Gastrocnemius medialis (tissue), 4 donors: ENCODE data around the gene CSF3.

Experiments
- POLR2A ChIP-seq, 2 donors: fragments of 450-650 bp; IDR thresholded peaks; one replicate each; pipeline ENCODE4 v1.6.1; 2017; ENCODE audit warnings: antibody characterized with exemption in 2 of 2, mild to moderate bottlenecking in 2 of 2, moderate library complexity in 2 of 2
- TF ChIP-seq, protein P1 (sequence below), 5 experiments: fragments of 450-650 bp in 3 of 5; fragments of 200-600 bp in 2 of 5; sonication (generic) in 2 of 5; IDR thresholded peaks in 4 of 5; conservative IDR thresholded peaks in 1 of 5; 1 replicate in 4 of 5; 2 replicates in 1 of 5; pipeline ENCODE4 v1.5.1; 2016 to 2019; ENCODE audit warnings: antibody characterized with exemption in 5 of 5, mild to moderate bottlenecking in 3 of 5, moderate library complexity in 3 of 5

DNA sequence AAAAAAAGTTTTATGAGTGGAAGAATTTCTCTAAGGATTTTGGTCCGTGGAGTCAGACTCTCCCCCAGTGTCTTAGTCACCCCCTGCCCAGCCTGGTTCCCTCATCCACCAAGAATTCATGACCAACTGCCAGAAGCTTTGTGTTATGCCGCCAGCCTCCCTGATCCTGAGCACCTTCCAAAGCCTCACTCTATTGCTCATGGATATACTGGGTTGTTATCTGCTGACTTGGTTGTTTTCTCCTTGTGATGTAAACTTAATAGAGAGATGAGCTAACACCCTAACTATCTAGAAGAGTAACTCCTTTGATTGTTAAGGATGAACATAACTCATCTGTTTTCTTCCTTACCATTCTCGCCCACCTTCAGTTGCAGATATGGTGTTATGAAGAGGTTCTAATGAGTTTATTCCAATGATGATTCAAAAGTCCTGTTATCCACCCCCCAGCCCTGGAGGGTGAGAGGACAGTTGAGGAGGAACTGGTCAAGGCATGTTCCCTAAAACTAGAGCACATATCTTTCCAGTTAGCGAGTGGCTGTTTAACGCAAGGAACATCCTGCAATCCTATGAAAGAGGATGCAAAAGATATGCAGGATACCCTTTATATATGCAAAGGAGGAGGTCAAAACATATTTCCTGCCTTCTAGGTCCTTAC, 36.1 kb upstream of the CSF3 start:
- TF ChIP-seq, protein P1, sequence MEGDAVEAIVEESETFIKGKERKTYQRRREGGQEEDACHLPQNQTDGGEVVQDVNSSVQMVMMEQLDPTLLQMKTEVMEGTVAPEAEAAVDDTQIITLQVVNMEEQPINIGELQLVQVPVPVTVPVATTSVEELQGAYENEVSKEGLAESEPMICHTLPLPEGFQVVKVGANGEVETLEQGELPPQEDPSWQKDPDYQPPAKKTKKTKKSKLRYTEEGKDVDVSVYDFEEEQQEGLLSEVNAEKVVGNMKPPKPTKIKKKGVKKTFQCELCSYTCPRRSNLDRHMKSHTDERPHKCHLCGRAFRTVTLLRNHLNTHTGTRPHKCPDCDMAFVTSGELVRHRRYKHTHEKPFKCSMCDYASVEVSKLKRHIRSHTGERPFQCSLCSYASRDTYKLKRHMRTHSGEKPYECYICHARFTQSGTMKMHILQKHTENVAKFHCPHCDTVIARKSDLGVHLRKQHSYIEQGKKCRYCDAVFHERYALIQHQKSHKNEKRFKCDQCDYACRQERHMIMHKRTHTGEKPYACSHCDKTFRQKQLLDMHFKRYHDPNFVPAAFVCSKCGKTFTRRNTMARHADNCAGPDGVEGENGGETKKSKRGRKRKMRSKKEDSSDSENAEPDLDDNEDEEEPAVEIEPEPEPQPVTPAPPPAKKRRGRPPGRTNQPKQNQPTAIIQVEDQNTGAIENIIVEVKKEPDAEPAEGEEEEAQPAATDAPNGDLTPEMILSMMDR (IDR thresholded peaks at IDR 0.05 in 4 of 5, conservative IDR thresholded peaks at IDR 0.05 in 1 of 5), result no peak
- TF ChIP-seq POLR2A (IDR thresholded peaks at IDR 0.05), result no peak
